ENCODE results near the gene DGKH.

The DGKH gene

GRCh38 chr13:42048342-42048683 lies at the start of gene DGKH:
TSS of gene DGKH (plus strand) at chr13:42048648. CDS start at chr13:42048774, 126 bp downstream.
- TF ChIP-seq CTCF (conservative IDR thresholded peaks at IDR 0.05; ENCODE audit: low read depth, low read length), result no peak
- H3K4me3 ChIP-seq (ENCODE audit: low read depth, low read length), result peak within 1 kb of the TSS; percentile 85
- DNase-seq (ENCODE audit: low read depth), result peak; percentile 18

GRCh38 chr13:42000846-42001245 lies 47.6 kb upstream of the DGKH start:
- H3K4me3 ChIP-seq (ENCODE audit: low read depth, low read length), result no peak overlapping the region
- TF ChIP-seq CTCF (conservative IDR thresholded peaks at IDR 0.05; ENCODE audit: low read depth, low read length), result no peak
- no peak for DNase-seq (ENCODE audit: low read depth)

- no peak overlapping the region for H3K4me3 ChIP-seq (ENCODE audit: low read depth, low read length)
- no peak for TF ChIP-seq CTCF (conservative IDR thresholded peaks at IDR 0.05; ENCODE audit: low read depth, low read length)
- DNase-seq (ENCODE audit: low read depth), result peak; percentile 81
These were observed 46.9 kb upstream of the DGKH start for GRCh38 chr13:42001580-42001979.

DNA sequence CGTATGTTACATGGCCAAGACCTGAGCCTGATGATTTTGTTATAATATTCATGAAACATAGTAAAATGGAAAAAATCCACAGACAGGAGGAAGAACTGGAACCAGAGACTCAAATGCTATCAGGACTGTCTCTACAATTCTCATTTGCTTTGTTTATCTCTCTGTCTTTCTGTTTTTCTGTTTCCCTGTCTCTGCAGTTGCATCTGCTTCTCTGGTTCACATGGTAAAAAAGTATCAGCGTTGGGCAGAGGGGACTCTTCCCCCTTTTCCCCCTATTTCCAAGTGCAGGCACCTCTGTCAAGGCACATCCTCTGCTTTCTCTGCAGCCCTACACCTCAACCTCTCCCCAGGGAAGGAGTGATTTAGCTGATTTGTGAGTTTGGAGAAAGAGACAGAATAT lies 46.4 kb upstream of the DGKH start:
- no peak for TF ChIP-seq CTCF (conservative IDR thresholded peaks at IDR 0.05; ENCODE audit: low read depth, low read length)
- DNase-seq (ENCODE audit: low read depth), result no peak
- no peak overlapping the region for H3K4me3 ChIP-seq (ENCODE audit: low read depth, low read length)

DNA sequence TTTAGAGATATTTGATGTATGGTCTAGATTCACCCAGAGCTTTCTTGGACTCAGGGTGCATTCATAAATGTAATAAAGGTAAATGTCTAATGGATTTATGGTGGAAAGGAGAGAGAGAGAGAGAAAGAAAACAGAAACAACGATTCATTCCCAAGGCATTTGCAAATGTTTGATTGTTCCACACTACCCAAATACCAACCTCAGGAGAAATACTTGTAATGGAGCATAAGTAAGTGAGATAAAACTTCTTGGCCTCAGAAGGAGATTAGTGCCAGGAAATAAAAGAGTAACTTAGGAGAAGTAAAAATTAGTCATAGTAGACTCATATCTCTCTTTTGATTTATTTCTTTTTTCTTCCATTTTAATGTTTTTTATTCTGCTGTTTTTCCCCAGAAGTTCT lies 40.6 kb upstream of the DGKH start:
- no peak overlapping the region for H3K4me3 ChIP-seq (ENCODE audit: low read depth, low read length)
- TF ChIP-seq CTCF (conservative IDR thresholded peaks at IDR 0.05; ENCODE audit: low read depth, low read length), result no peak
- peak; percentile 47 for DNase-seq (ENCODE audit: low read depth)

DNA sequence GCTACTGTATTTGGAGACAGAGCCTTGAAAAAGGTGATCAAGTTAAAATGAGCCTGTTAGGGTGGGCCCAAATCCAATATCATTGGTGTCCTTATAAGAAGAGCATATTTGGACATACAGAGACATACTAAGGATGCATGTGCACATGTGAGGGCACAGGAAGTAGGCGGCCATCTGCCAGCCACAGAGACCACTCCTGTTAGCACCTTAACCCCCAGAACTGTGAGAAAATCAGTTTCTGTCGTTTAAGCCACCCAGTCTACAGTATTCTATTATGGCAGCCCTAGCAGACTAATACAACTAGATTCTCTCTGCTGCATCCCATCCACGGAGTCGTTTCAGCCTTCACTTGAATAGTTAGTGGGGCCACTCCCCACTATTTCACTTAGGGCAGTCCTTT lies 39.4 kb upstream of the DGKH start:
- no peak for TF ChIP-seq CTCF (conservative IDR thresholded peaks at IDR 0.05; ENCODE audit: low read depth, low read length)
- no peak for DNase-seq (ENCODE audit: low read depth)
- H3K4me3 ChIP-seq (ENCODE audit: low read depth, low read length), result no peak overlapping the region

GRCh38 chr13:42011601-42012350 lies 36.7 kb upstream of the DGKH start:
- H3K4me3 ChIP-seq (ENCODE audit: low read depth, low read length), result peak overlapping the region; percentile 29
- no peak for TF ChIP-seq CTCF (conservative IDR thresholded peaks at IDR 0.05; ENCODE audit: low read depth, low read length)
- no peak for DNase-seq (ENCODE audit: low read depth)

All from choroid plexus epithelial cell (primary cell).